Measurements from ENCODE around the gene KIAA1217. TPM values are rescaled to one million over a fixed set of nuclear protein-coding genes. Genes with fewer than 3 reads are reported as not detected.

Gene KIAA1217
- total RNA-seq, 1 experiment from 2014 or later = 76.2 TPM

DNA sequence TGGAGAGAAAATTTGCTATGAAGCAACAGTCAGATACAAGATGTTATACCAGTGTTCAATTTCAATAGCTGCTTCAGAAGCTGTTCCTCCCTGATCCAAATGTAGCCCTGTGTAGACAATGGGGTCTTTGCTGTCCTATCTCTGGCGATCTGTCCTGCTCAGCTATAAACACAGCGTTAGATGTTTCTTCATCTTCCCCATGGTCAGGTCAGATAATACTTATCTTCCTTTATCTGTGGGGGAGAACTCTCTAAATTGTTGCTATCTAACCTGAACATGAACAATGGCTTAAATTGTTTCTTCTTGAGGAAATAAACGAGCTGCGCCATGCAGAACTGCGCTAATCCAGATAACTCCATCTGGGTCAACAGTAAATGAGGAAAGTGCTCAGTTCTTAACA, 15.6 kb upstream of the KIAA1217 start:
- CTCF ChIA-PET = no interaction called here
- Histone ChIP-seq H3K27ac (ENCODE audit: low read depth, low read length, poor library complexity, severe bottlenecking) (no peak overlapping the region), H3K36me3 (ENCODE audit: insufficient read depth, low read length, poor library complexity, severe bottlenecking) (no peaks in the 10 kb centered on the region), H3K9me3 (ENCODE audit: low read depth, low read length, poor library complexity, severe bottlenecking) (no peaks in the 10 kb centered on the region), H3K27me3 (replicated peaks; ENCODE audit: insufficient read depth, low read depth, low read length, poor library complexity) (no peaks in the 10 kb centered on the region), H3K4me1 (ENCODE audit: insufficient read depth, low read length, poor library complexity, severe bottlenecking) (peaks cover 21% of the 10 kb centered on the region), H3K4me3 (ENCODE audit: low read depth, low read length, poor library complexity, severe bottlenecking) (no peak overlapping the region)
- DNase-seq (ENCODE audit: low spot score) = no peak
- intact Hi-C loops (cut with micrococcal nuclease; ENCODE audit: unreplicated experiment) = loop anchor here (10.0 kb wide), 1 partner anchor 489 kb away; no protein-coding TSS in a partner anchor
- POLR2A ChIA-PET (ENCODE audit: low non-redundant PET) = no interaction called here
- TF ChIP-seq, protein P1, sequence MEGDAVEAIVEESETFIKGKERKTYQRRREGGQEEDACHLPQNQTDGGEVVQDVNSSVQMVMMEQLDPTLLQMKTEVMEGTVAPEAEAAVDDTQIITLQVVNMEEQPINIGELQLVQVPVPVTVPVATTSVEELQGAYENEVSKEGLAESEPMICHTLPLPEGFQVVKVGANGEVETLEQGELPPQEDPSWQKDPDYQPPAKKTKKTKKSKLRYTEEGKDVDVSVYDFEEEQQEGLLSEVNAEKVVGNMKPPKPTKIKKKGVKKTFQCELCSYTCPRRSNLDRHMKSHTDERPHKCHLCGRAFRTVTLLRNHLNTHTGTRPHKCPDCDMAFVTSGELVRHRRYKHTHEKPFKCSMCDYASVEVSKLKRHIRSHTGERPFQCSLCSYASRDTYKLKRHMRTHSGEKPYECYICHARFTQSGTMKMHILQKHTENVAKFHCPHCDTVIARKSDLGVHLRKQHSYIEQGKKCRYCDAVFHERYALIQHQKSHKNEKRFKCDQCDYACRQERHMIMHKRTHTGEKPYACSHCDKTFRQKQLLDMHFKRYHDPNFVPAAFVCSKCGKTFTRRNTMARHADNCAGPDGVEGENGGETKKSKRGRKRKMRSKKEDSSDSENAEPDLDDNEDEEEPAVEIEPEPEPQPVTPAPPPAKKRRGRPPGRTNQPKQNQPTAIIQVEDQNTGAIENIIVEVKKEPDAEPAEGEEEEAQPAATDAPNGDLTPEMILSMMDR (conservative IDR thresholded peaks at IDR 0.05; ENCODE audit: low read depth, low read length) = no peak
- TF ChIP-seq EZH2 (IDR thresholded peaks at IDR 0.05; ENCODE audit: borderline replicate concordance, low read depth, low read length, poor library complexity, severe bottlenecking) = no peak
- BruUV-seq (replicated peaks) = no TSS peak

DNA sequence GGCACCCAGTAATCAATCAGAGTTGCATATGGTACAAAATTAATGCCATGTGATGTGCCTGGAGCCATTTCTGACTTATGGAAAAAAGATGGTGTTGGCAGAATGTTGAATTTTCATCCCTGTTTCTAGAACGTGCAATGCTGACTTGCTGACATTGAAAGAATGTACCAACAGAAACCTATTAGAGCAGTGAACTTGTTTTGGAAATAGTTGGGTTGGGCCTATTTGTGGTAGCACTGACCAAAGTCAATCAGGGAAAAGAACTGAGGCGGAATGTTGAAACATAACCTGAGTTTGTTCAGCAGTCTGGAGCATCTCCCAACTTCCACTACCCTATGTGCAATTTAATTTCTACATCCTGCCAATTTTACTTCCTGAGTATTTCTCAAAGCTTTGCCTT, 11.7 kb upstream of the KIAA1217 start:
- Histone ChIP-seq H3K9me3 (ENCODE audit: low read depth, low read length, poor library complexity, severe bottlenecking) (no peaks in the 10 kb centered on the region), H3K27ac (ENCODE audit: low read depth, low read length, poor library complexity, severe bottlenecking) (no peak overlapping the region), H3K4me3 (ENCODE audit: low read depth, low read length, poor library complexity, severe bottlenecking) (no peak overlapping the region), H3K36me3 (ENCODE audit: insufficient read depth, low read length, poor library complexity, severe bottlenecking) (no peaks in the 10 kb centered on the region), H3K4me1 (ENCODE audit: insufficient read depth, low read length, poor library complexity, severe bottlenecking) (peaks cover 29% of the 10 kb centered on the region), H3K27me3 (replicated peaks; ENCODE audit: insufficient read depth, low read depth, low read length, poor library complexity) (no peaks in the 10 kb centered on the region)
- TF ChIP-seq EZH2 (IDR thresholded peaks at IDR 0.05; ENCODE audit: borderline replicate concordance, low read depth, low read length, poor library complexity, severe bottlenecking) = no peak
- TF ChIP-seq, protein P1 (conservative IDR thresholded peaks at IDR 0.05; ENCODE audit: low read depth, low read length) = no peak
- intact Hi-C loops (cut with micrococcal nuclease; ENCODE audit: unreplicated experiment) = loop anchor here (5.0 to 10.0 kb wide), 3 partner anchors 165 to 680 kb away; no protein-coding TSS in a partner anchor
- ChIA-PET CTCF (no interaction called here), POLR2A (ENCODE audit: low non-redundant PET) (no interaction called here)
- no TSS peak for BruUV-seq (replicated peaks)
- no peak for DNase-seq (ENCODE audit: low spot score)

DNA sequence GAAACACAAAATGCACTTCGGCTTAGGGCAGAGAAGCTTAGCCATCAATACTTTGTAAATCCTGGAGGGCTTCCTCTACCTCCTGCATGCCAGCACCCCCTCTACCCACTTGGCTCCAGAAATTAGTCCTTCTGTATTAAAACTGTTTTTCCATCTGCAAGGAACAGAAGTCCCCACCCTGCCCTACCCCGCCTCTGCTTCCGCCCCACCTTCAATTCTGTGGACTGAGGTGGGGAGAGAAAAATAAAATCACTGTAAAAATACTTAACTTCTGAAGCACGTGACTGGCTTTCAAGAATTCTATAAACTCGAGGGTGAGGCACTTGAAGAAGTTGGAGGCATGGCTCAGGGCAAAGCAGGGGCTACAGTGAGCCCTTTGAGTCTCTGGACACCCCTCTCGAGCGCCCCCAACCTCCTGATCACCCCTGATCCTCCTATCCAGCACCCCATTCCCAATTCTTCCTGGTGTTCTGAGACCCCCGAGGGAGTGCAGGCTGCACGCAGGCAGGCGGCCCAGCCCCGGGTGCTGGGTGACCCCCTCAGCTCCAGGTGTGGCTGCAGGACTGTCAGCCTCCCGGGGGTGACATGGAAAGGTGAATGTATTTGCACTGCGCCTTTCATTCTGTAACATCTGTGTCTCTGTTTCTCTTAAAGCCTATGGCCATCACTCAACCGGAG, 7.3 kb upstream of the KIAA1217 start:
- no peak for DNase-seq (ENCODE audit: low spot score)
- H3K27ac ChIP-seq (ENCODE audit: low read depth, low read length, poor library complexity, severe bottlenecking) = no peak overlapping the region
- TF ChIP-seq, protein P1 (conservative IDR thresholded peaks at IDR 0.05; ENCODE audit: low read depth, low read length) = no peak
- ChIA-PET POLR2A (ENCODE audit: low non-redundant PET) (no interaction called here), CTCF (no interaction called here)
- no peaks in the 10 kb centered on the region for H3K36me3 ChIP-seq (ENCODE audit: insufficient read depth, low read length, poor library complexity, severe bottlenecking)
- no TSS peak for BruUV-seq (replicated peaks)
- H3K4me3 ChIP-seq (ENCODE audit: low read depth, low read length, poor library complexity, severe bottlenecking) = no peak overlapping the region
- intact Hi-C loops (cut with micrococcal nuclease; ENCODE audit: unreplicated experiment) = no loop called here
- peaks cover 27% of the 10 kb centered on the region for H3K4me1 ChIP-seq (ENCODE audit: insufficient read depth, low read length, poor library complexity, severe bottlenecking)
- no peaks in the 10 kb centered on the region for H3K27me3 ChIP-seq (replicated peaks; ENCODE audit: insufficient read depth, low read depth, low read length, poor library complexity)
- H3K9me3 ChIP-seq (ENCODE audit: low read depth, low read length, poor library complexity, severe bottlenecking) = no peaks in the 10 kb centered on the region
